AG20443 (cell line): ENCODE measurements around the gene OR52A1.

ENCODE experiments used
- DNase-seq: peaks from one replicate; pipeline ENCODE4 v3.0.0; 2012; ENCODE audit warnings: low spot score, mixed read lengths

OR52A1 gene

DNA sequence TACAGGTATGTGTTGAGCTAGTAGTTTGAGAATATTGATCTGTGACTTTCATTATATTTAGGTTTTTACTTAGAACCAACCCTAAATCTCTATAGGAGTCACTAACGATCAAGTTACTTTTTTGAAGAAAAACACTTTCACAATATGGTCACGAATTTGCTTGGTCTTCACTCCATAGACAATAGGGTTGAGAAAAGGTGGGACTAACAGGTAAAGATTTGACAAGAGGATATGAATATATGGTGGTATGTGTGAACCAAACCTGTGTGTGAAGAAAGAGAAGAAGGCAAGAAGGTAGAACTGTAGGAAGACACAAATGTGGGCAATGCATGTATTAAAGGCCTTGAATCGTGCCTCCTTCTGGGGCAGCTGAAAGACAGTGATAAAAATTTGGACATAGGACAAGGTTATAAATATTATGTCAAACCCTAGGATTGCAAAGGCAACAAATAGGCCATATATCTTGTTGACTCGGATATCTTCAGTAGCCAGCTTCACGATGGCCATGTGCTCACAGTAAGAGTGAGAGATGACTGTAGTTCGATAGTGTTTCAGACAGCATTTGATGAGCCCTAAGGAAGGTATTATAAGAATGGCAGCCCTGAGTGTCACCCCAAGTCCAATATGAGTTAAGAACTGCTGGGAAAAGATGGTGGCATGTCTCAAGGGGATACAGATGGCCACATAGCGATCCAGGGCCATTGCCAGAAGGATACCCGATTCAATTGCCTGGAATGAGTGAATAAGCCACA lies 22.8 kb downstream of the OR52A1 start:
- DNase-seq = no peak

DNA sequence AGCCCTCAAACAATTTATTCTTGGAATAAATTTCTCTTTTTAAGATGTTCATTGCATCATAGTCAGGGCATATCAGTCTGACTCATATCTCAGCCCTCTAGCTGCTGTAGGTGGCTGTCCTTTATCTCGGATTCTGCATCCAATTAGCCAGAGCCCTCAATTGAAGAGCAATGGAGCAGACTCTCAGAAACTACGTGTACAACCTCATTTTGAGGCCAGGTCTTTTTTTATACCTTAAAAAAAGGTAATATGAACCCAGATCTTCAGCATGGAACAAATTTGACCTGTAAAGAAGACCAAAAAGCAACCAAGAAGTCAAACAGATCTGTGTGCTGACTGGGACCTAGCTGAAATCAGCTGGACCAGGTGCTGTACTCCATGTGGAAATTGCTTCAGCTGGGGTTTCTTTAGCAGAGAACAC lies 25.1 kb downstream of the OR52A1 start:
- DNase-seq = no peak

DNA sequence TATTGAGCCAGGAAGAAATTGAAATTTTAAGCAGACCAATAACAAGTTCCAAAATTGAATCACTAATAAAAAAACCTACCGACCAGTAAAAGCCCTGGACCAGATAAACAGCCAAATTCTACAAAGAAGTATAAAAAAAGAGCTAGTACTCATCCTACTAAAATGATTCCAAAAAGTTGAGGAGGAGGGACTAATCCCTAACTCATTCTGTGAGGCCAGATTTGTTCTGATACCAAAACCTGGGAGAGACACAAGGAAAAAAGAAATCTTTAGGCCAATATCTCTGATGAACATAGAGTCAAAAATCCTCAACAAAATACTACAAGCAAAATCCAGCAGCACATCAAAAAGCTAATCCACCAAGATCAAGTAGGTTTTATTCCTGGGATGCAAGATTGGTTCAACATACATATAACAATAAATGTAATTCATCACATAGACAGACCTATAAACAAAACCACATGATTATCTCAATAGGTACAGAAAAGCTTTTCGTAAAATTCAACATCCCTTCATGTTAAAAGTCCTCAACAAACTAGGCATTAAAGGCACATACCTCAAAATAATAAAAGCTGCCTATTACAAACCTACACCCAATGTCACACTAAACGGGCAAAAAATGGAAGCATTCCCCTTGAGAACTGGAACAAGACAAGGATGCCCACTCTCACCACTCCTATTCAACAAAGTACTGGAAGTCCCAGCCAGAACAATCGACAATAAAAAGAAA lies 29.5 kb downstream of the OR52A1 start:
- no peak for DNase-seq

DNA sequence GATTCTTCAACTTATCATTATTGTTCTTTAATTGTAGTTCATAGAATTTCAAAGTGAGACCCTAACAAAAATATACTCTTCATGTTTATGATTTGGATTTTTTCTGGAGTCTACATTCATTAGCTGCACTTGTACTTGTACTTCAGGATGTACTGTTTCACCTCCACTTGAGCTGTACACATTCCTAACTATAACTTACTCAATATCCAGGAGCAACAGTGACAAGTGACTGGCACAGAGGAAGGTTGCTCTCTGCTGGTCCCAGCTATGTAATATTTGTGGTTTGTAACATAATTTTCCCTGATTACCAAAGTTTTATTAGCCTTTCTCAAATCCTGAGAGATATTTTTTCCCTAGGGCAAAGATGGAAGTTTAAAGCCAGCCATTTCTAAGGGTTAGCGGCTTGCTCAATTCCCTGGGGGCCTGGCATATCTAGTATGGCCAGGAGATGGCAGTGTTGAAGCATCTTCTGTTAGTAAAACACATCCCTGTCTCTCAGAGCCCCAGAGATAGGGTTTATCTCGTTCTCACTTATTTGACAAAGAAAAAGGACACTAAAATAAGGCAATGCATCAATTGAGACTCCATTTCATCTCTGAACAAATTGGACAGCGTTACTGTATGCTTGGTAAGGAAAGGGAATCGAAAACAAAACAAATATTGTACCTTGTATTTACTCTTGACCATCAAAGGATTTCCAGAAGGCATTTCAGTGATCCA lies 30.6 kb downstream of the OR52A1 start:
- peak; percentile 71 for DNase-seq

DNA sequence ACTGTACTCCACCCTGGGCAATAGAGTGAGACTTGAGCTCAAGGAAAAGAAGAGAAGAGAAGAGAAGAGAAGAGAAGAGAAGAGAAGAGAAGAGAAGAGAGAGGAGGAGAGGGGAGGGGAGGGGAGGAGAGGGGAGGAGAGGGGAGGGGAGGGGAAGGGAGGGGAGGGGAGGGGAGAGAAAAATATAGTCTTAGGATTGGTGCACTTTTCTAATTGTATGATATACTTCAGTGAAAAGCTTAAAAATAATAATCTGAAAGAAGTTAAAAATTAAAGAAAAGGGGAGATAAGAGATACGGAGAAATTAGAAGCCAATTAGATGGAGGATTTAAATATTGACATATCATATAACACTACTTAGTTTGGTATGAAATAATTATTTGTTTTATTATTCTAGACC lies 35.7 kb downstream of the OR52A1 start:
- no peak for DNase-seq

DNA sequence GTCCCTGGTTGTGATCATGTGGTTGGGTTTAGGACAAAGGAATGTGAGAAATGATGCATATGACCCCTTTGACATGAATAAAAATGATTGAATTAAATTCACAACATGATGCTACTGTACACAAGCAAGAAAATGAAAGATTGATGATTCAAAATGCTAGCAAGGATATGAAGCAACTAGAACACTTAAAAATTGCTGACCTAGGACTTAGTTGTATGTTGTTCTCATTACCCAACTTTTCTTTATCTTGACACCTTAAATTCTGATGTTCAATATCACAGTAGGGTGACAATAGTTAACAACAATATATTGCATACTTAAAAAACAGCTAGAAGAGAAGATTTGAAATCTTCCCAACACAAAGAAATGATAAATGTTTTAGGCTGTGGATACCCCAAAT lies 37.0 kb downstream of the OR52A1 start:
- no peak for DNase-seq

DNA sequence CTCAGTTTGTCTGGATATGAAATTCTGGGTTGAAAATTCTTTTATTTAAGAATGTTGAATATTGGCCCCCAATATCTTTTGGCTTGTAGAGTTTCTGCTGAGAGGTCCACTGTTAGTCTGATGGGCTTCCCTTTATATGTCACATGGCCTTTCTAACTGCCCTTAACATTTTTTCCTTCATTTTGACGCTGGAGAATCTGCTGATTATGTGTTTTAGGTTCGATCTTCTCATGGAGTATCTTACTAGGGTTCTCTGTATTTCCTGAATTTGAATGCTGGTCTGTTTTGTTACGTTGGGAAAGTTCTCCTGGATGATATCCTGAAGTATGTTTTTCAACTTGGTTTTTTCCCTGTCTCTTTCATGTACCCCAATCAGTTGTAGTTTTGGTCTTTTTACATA lies 39.2 kb downstream of the OR52A1 start:
- no peak for DNase-seq

DNA sequence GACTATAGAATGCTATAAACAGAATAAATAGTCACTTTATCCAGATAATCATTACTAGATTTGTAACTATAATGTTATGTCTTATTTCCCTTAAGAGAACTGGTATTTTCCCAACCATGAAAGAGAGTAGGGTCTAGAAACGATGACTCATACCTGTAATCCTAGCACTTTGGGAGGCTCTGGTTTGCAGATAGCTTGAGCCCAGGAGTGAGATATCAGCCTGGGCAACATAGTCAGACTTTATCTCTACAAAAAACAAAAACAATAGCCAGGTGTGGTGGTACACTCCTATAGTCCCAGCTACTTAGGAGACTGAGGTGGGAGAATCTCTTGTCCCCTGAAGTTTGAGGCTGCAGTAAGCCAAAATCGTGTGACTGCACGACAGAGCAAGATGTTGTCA lies 47.3 kb downstream of the OR52A1 start:
- DNase-seq = no peak

DNA sequence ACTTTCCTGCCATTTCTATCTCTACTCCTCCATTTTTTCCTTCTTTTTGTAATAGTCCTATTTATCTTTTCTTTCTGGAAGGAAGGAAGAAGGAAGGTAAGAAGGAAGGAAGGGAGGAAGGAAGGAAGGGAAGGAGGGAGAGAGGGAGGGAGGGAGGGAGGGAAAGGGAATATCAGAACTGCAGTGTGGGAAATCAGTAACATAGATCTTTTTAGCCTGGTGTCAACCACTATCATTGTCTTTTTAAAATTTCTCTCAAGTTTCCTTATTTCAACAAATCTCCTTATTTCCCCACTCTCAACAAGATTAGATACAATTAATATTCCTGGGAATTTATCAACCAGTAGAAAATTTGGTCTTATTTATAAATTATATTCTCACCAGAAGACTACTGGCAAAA lies 51.5 kb downstream of the OR52A1 start:
- no peak for DNase-seq

DNA sequence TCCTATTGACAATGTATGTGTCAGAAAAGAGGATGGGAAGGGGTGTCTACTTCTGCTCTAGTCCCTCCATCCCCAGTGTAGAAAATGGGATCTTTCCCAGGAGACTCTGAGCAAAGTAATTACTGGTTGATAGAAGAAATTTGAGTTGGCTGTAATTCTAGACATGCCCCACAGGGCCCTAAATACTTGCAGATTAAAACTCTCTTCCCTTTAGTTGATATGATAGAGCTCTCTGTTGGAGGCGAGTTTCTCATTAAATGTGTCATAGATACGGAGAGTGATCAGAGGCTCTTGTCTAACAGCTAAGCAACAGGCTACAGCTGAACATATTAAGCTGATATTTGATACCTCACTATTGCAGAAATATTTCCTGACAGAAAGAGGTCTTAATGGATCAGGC lies 52.3 kb downstream of the OR52A1 start:
- DNase-seq = no peak

DNA sequence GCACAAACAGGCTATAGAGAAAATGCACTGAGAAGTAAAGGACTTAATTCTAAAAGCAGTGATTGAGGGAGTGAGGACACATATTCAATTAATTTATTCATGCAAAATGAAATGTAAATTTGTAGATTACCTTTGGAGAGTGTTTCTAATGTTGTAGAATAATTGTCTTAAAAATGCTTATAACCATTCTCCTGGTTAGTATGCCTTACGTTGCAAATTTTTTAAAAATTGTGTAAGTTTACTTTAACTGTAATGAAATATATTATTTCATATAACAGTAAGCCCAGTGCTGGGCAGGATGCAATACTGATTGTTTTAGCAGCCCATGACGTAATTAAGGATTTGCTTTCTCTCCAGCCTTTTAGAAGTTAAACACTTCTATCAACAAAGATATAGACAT lies 58.5 kb downstream of the OR52A1 start:
- no peak for DNase-seq
